UCSD-AML1 (cell line): ENCODE results near the gene TANGO2.

Experiments
- DNase-seq: peaks from one replicate; lab custom pipeline; 2025; ENCODE audit not compliant: unreplicated experiment; lab: John Stamatoyannopoulos, UW

TANGO2 gene

GRCh38 chr22:20083157-20083890, 62.4 kb downstream of the TANGO2 start:
- no peak for DNase-seq

GRCh38 chr22:20083891-20084546, 63.1 kb downstream of the TANGO2 start:
- no peak for DNase-seq

- DNase-seq = peak; percentile 23
These were observed 63.9 kb downstream of the TANGO2 start for GRCh38 chr22:20084547-20085413.

DNA sequence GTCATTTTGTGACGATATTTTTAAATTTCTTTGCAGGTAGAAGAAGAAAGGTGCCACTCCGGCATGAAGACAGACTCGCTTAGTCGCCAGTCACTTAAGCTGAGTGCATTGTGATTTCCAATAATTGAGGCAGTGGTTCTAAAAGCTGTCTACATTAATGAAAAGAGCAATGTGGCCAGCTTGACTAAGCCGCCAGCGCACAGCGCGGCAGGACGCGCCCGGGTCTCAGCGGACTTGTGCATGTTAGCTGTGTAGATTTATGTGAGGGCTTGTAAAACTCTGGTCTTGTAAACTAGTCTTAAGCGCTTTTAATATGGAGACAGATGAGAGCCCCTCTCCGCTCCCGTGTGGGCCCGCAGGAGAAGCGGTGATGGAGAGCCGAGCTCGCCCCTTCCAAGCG, 64.7 kb downstream of the TANGO2 start:
- no peak for DNase-seq

GRCh38 chr22:20086101-20086599, 65.2 kb downstream of the TANGO2 start:
- DNase-seq = no peak

- no peak for DNase-seq
These were observed 65.9 kb downstream of the TANGO2 start for GRCh38 chr22:20086763-20087162.

GRCh38 chr22:20087319-20088262, 66.7 kb downstream of the TANGO2 start:
- no peak for DNase-seq

DNA sequence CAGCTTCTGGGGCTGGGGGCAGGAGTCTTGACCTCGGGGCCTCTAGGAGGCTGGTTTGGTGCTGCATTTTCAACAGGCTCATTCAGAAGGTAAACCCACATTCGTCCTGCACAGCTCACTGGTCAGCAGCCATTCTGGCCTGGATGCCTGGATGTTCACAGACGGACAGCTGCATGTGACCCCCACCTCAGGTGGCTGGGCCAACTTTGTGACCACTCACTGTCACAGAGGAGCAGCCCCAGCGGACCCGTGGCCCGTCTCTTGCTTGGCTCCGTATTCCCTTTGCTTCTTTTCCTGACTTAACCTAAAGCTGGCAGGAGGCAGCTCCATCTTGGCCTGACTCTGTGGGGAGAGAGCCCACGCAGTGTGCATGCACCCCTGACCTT, 67.3 kb downstream of the TANGO2 start:
- DNase-seq = no peak

DNA sequence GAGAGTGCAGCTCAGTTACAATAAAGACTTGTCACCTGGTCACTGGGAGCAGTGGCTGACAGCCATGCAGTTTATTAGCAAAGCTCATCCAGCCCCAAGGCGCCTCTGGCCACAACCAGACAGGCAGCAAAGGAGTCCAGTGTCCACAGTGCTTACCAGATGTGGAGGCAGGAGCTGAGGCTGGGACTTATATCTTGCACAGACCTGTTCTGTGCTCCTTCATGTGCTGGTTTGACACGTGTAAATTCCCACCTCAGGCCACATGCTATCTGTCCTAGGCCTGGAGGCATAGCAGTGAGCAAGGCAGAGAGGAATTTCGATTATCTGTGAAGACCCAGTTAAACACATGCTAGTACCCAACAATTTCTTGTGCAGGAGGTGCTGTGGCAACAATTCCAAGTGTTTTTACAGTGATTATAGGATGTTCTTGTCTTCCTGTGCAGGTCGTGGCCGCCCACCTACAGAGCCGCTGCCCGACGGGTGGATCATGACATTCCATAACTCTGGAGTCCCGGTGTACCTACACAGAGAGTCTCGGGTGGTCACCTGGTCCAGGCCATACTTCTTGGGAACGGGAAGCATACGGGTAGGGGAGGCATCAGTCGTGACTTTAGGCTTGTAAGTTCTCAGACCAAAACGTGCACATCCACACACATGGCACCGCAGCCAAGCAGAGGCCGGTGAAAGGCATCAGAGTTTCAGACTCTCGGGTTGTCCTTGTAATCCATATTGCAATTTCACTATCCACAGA, 68.5 kb downstream of the TANGO2 start:
- DNase-seq = no peak

DNA sequence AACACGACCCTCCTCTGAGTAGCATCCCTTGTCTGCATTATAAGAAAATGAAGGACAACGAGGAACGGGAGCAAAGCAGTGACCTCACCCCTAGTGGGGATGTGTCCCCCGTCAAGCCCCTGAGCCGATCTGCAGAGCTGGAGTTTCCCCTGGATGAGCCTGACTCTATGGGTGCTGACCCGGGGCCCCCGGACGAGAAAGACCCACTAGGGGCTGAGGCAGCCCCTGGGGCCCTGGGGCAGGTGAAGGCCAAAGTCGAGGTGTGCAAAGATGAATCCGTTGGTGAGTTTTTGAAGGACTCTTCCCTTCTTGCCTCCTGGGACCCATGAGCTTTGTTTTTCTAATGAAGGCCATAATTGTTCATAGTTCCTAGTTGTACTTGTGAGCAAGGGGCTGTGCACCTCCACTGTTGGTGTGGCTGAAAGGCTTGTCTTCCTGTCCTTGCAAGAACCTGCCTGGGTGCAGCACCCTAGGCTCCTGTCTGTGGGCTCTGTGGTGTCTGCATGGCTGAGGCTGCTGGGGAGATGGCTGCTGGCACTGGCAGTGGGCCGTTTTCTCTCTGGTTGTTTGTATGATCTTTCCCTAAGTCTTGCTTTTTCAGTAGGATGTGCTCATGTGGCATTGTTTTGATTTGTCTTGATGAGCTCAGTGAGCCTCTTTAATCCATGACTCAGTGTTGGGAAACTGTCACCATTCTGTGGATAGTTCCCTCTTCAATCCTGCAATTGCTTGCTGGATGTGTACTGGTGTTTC, 69.2 kb downstream of the TANGO2 start:
- DNase-seq = no peak

- no peak for DNase-seq
These were observed 69.9 kb downstream of the TANGO2 start for GRCh38 chr22:20090730-20091240.

DNA sequence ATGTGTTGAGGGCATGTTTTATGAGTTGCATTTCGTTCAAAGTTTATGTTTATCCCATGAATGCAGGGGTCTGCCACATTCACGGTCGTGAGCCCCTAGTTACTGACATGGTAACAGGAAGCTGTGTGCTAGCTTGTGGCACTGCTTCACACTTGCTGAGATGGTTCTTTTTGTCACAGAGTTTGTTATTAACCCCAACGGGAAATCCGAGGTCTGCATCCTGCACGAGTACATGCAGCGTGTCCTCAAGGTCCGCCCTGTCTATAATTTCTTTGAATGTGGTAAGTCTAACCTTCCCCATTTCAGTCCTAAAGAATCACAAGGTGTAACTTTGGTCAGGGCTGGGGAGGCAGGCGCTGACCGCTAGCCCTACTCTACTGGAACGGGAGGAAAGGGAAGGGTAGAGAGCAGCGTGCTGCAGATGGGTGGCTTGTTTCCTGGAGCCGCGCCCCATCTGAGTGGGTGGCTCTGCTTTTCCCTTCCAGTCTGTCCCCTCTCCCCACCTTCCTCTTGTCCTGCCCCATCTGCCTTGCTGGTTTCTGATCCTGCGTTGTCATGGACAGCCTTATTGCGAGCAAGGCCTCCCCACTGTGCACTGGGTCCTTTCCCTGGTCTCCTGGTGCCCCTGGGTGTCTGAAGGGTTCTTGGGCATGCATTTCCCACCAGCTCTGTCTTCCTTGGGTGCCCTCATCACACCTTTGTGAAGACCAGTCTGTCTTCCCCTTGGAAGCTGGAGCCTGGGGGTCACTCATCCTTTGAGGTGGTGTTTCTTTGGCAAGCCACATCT, 71.0 kb downstream of the TANGO2 start:
- no peak for DNase-seq

DNA sequence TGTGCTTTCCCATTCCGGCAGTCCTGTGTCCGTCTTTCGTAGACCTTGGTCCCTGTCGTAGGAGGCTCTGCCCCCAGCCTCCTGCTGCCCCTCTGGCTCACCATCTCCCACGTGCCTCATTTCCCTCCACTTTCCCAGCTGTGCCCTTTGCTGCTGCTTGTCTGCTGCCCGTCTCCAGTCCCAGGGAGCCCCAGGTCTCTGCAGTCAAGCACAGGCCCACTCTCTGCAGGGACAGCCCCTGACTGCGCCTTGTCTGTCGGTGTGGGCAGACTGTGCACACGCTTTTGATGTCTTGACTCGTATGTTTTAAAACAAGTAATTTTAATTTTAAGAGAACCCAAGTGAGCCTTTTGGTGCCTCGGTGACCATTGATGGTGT, 71.6 kb downstream of the TANGO2 start:
- DNase-seq = no peak

- no peak for DNase-seq
These were observed 72.7 kb downstream of the TANGO2 start for GRCh38 chr22:20093418-20094196.

GRCh38 chr22:20094197-20094807, 73.4 kb downstream of the TANGO2 start:
- DNase-seq = no peak

- DNase-seq = no peak
These were observed 74.6 kb downstream of the TANGO2 start for GRCh38 chr22:20095521-20095920.
